ENCODE measurements around the gene TAGAP. TPM values are rescaled to one million over a fixed set of nuclear protein-coding genes. Genes with fewer than 3 reads are reported as not detected.
A peak's percentile ranks its signal among the peaks of the same experiment; 100 is the strongest.

The TAGAP gene
- total RNA-seq, 1 donor from 2014 or later = 12.9 TPM

DNA sequence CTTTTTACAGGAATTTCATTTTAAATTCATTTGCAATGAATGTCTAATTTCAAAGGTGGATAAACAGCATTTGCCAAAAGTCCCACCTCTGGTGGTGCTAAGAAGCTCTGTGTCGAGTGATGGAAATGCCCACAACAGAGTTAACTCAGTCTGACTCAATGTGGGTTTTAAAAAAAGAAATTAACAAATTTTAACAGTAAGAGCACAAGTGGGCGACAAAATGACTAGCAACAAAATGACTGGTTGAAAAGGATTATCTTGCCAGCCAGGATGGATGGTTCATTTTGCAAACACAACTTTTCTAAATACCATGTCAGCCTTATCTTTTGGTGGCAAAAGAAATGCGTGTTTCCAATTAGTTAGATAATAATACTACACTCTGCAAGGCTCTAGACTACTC lies 14.3 kb upstream of the TAGAP start:
- Histone ChIP-seq H3K4me3 (no peak overlapping the region), H3K36me3 (no peaks in the 10 kb centered on the region), H3K27me3 (peaks cover 4% of the 10 kb centered on the region), H3K27ac (no peak overlapping the region), H3K9me3 (no peaks in the 10 kb centered on the region), H3K4me1 (peaks cover 20% of the 10 kb centered on the region)
- TF ChIP-seq, protein P1, sequence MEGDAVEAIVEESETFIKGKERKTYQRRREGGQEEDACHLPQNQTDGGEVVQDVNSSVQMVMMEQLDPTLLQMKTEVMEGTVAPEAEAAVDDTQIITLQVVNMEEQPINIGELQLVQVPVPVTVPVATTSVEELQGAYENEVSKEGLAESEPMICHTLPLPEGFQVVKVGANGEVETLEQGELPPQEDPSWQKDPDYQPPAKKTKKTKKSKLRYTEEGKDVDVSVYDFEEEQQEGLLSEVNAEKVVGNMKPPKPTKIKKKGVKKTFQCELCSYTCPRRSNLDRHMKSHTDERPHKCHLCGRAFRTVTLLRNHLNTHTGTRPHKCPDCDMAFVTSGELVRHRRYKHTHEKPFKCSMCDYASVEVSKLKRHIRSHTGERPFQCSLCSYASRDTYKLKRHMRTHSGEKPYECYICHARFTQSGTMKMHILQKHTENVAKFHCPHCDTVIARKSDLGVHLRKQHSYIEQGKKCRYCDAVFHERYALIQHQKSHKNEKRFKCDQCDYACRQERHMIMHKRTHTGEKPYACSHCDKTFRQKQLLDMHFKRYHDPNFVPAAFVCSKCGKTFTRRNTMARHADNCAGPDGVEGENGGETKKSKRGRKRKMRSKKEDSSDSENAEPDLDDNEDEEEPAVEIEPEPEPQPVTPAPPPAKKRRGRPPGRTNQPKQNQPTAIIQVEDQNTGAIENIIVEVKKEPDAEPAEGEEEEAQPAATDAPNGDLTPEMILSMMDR (IDR thresholded peaks at IDR 0.05) = no peak
- no peak for ATAC-seq
- intact Hi-C loops (cut with DNase I) = no loop called here
- DNase-seq = no peak

GRCh38 chr6:159056899-159057298 lies 12.1 kb upstream of the TAGAP start:
- no peak overlapping the region for H3K4me3 ChIP-seq
- H3K4me1 ChIP-seq = peaks cover 13% of the 10 kb centered on the region
- no peak for ATAC-seq
- no peaks in the 10 kb centered on the region for H3K36me3 ChIP-seq
- intact Hi-C loops (cut with DNase I) = no loop called here
- DNase-seq = no peak
- no peaks in the 10 kb centered on the region for H3K9me3 ChIP-seq
- TF ChIP-seq, protein P1 (IDR thresholded peaks at IDR 0.05) = no peak
- H3K27me3 ChIP-seq = peaks cover 4% of the 10 kb centered on the region
- no peak overlapping the region for H3K27ac ChIP-seq

GRCh38 chr6:159056432-159056831 lies 11.6 kb upstream of the TAGAP start:
- TF ChIP-seq, protein P1 (IDR thresholded peaks at IDR 0.05) = no peak
- Histone ChIP-seq H3K36me3 (no peaks in the 10 kb centered on the region), H3K4me3 (no peak overlapping the region), H3K27ac (no peak overlapping the region), H3K4me1 (peaks cover 10% of the 10 kb centered on the region), H3K27me3 (peaks cover 4% of the 10 kb centered on the region), H3K9me3 (no peaks in the 10 kb centered on the region)
- no peak for DNase-seq
- no peak for ATAC-seq
- intact Hi-C loops (cut with DNase I) = no loop called here

- H3K27ac ChIP-seq = no peak overlapping the region
- intact Hi-C loops (cut with DNase I) = no loop called here
- no peak overlapping the region for H3K4me3 ChIP-seq
- H3K9me3 ChIP-seq = no peaks in the 10 kb centered on the region
- H3K36me3 ChIP-seq = no peaks in the 10 kb centered on the region
- H3K4me1 ChIP-seq = peaks cover 10% of the 10 kb centered on the region
- DNase-seq (no peak), ATAC-seq (peak; percentile 54)
- TF ChIP-seq, protein P1 (IDR thresholded peaks at IDR 0.05) = no peak
- H3K27me3 ChIP-seq = peaks cover 4% of the 10 kb centered on the region
Observed at GRCh38 chr6:159056003-159056402, 11.2 kb upstream of the TAGAP start.

DNA sequence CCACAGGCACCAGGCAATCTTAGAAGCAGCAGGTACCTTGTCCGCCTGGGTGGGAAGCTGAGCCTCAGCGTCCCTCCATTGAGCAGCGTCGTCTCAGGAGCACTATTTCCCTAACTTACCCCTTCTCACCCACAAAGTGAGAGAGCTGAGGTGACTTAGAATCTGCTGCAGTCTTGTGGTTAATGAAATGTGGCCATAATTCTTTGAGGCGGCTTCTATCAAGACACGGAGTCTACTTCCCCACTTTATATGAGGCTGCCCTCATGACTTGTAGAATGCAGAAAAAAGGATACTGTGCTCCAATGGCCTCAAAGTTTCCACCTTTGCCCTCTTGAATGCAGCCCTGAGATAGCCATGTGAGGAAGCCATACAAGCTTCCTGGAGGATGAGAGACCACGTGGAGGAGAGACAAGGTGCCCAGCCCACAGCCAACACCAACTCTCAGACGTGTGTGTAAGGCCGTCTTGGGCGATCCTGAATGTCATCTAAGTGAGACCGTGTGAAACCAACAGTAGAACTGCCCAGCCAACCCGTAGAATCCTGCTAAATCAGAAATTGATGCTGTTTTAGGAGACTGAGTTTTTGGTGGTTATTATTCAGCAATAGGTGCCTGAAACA lies 9.1 kb upstream of the TAGAP start:
- Histone ChIP-seq H3K36me3 (no peaks in the 10 kb centered on the region), H3K4me3 (no peak overlapping the region), H3K27me3 (peaks cover 4% of the 10 kb centered on the region), H3K27ac (no peak overlapping the region), H3K9me3 (no peaks in the 10 kb centered on the region), H3K4me1 (peaks cover 10% of the 10 kb centered on the region)
- DNase-seq = no peak
- intact Hi-C loops (cut with DNase I) = no loop called here
- ATAC-seq = peak; percentile 61
- TF ChIP-seq, protein P1 (IDR thresholded peaks at IDR 0.05) = no peak

GRCh38 chr6:159052720-159053119 lies 7.9 kb upstream of the TAGAP start:
- Histone ChIP-seq H3K9me3 (no peaks in the 10 kb centered on the region), H3K4me1 (peaks cover 10% of the 10 kb centered on the region), H3K27me3 (peaks cover 4% of the 10 kb centered on the region), H3K27ac (no peak overlapping the region), H3K36me3 (no peaks in the 10 kb centered on the region), H3K4me3 (no peak overlapping the region)
- TF ChIP-seq, protein P1 (IDR thresholded peaks at IDR 0.05) = no peak
- ATAC-seq (no peak), DNase-seq (no peak)
- intact Hi-C loops (cut with DNase I) = no loop called here

Data from upper lobe of right lung (tissue), 1 donor.